Measurements from ENCODE around the gene SEL1L2. TPM values are rescaled to one million over a fixed set of nuclear protein-coding genes. Genes with fewer than 3 reads are reported as not detected.

Gene SEL1L2
- polyA plus RNA-seq (2013, experiment 1 of 2): not detected
- polyA plus RNA-seq (2013, experiment 2 of 2): not detected

DNA sequence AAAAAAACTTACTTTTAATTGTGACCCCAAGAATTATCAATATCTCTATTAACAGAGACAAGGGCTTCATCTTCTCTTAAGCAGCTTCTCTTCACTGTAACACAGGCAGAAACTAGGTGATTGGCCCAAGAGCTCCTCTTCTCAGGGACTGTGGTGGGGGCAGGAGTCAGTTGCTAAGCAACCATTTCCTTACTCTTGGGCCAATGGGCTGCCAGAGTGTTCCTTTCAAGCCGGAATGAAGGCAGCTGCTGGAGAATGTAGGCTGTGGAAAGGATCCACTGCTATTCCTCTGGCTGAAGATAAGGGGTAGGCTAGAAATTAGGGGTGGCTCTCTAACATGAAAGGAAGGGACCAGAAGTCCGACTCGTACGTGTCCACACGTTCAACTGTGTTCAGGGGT, at the start of gene SEL1L2:
SEL1L2 (minus strand) TSS at position 150 of the 400 bp plus-strand sequence; CDS start at position 70, 80 bp downstream.
- Histone ChIP-seq H3K4me3 (ENCODE audit: low read length) (no peak within 1 kb of the TSS), H3K4ac (ENCODE audit: low read depth, low read length) (no peak within 1 kb of the TSS), H4K5ac (ENCODE audit: low read length) (no peak within 1 kb of the TSS), H3K23ac (ENCODE audit: low read length) (no peak within 1 kb of the TSS), H3K56ac (ENCODE audit: low read length) (no peak within 1 kb of the TSS), H3K4me2 (ENCODE audit: low read length) (no peak within 1 kb of the TSS), H3K27ac (ENCODE audit: low read depth, low read length) (no peak within 1 kb of the TSS), H2BK15ac (replicated peaks; ENCODE audit: low read depth) (no peak within 1 kb of the TSS), H4K8ac (ENCODE audit: low read depth, low read length) (no peak within 1 kb of the TSS), H3K36me3 (ENCODE audit: control insufficient read depth, insufficient read depth, low read length) (no peaks in the 10 kb centered on the region), H2AK5ac (ENCODE audit: low read length) (no peak within 1 kb of the TSS), H3K79me1 (ENCODE audit: low read length) (no peaks in the 10 kb centered on the region), H3K27me3 (ENCODE audit: insufficient read depth, low read length, poor library complexity) (no peaks in the 10 kb centered on the region), H2BK5ac (ENCODE audit: low read length) (no peak within 1 kb of the TSS), H3K9ac (ENCODE audit: low read length) (no peak within 1 kb of the TSS), H3K4me1 (ENCODE audit: control insufficient read depth, low read depth, low read length) (no peaks in the 10 kb centered on the region), H3K18ac (ENCODE audit: low read length) (no peak within 1 kb of the TSS), H2BK120ac (ENCODE audit: low read depth, low read length) (no peak within 1 kb of the TSS), H3K79me2 (ENCODE audit: control insufficient read depth, insufficient read depth, low read length) (no peaks in the 10 kb centered on the region)
- DNase-seq: peak; percentile 90
- no CpG with 5 or more reads among the region's 5 CpGs for WGBS (ENCODE audit: extremely low coverage, insufficient coverage, low lambda C conversion rate)

- Histone ChIP-seq H3K56ac (ENCODE audit: low read length) (no peak overlapping the region), H4K8ac (ENCODE audit: low read depth, low read length) (no peak overlapping the region), H3K4me2 (ENCODE audit: low read length) (no peak overlapping the region), H3K79me2 (ENCODE audit: control insufficient read depth, insufficient read depth, low read length) (no peaks in the 10 kb centered on the region), H3K27ac (ENCODE audit: low read depth, low read length) (no peak overlapping the region), H3K36me3 (ENCODE audit: control insufficient read depth, insufficient read depth, low read length) (no peaks in the 10 kb centered on the region), H3K4me1 (ENCODE audit: control insufficient read depth, low read depth, low read length) (no peaks in the 10 kb centered on the region), H2BK15ac (replicated peaks; ENCODE audit: low read depth) (no peak overlapping the region), H3K23ac (ENCODE audit: low read length) (no peak overlapping the region), H3K4me3 (ENCODE audit: low read length) (no peak overlapping the region), H3K4ac (ENCODE audit: low read depth, low read length) (no peak overlapping the region), H2BK5ac (ENCODE audit: low read length) (no peak overlapping the region), H2BK120ac (ENCODE audit: low read depth, low read length) (no peak overlapping the region), H3K9ac (ENCODE audit: low read length) (no peak overlapping the region), H3K18ac (ENCODE audit: low read length) (no peak overlapping the region), H4K5ac (ENCODE audit: low read length) (no peak overlapping the region), H3K79me1 (ENCODE audit: low read length) (no peaks in the 10 kb centered on the region), H3K27me3 (ENCODE audit: insufficient read depth, low read length, poor library complexity) (no peaks in the 10 kb centered on the region), H2AK5ac (ENCODE audit: low read length) (no peak overlapping the region)
- no peak for DNase-seq
- WGBS (ENCODE audit: extremely low coverage, insufficient coverage, low lambda C conversion rate): no CpG with 5 or more reads among the region's 7 CpGs
Measured at GRCh38 chr20:14036567-14036966, 46.2 kb upstream of the SEL1L2 start.

GRCh38 chr20:14033310-14033709, 42.9 kb upstream of the SEL1L2 start:
- no CpG with 5 or more reads among the region's 1 CpG for WGBS (ENCODE audit: extremely low coverage, insufficient coverage, low lambda C conversion rate)
- H4K5ac ChIP-seq (ENCODE audit: low read length): no peak overlapping the region

DNA sequence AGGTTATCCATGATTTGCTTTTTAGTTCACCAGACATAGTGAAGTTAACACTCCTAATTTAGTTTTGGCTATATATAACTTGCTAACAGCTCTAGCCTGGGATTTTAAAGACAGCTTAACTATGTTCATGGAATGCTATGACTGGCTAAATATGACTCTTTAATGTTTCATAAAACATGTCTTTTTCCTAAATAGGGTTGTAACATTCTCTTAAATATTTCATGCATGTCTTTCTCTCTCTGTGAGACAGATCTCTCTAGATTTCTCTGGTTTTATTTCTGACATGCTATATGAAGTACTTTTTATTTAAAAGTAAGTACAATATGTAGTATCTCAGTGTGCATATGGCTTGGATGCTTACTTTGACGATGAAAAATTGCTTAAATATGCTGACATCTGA, 40.6 kb upstream of the SEL1L2 start:
- no peak overlapping the region for H4K8ac ChIP-seq (ENCODE audit: low read depth, low read length)
- no peak overlapping the region for H2BK15ac ChIP-seq (replicated peaks; ENCODE audit: low read depth)
- no peak overlapping the region for H2BK120ac ChIP-seq (ENCODE audit: low read depth, low read length)
- H3K27ac ChIP-seq (ENCODE audit: low read depth, low read length): no peak overlapping the region
- no peak overlapping the region for H3K4ac ChIP-seq (ENCODE audit: low read depth, low read length)
- no peaks in the 10 kb centered on the region for H3K36me3 ChIP-seq (ENCODE audit: control insufficient read depth, insufficient read depth, low read length)
- H3K9ac ChIP-seq (ENCODE audit: low read length): no peak overlapping the region
- no peak overlapping the region for H4K5ac ChIP-seq (ENCODE audit: low read length)
- H3K23ac ChIP-seq (ENCODE audit: low read length): no peak overlapping the region
- no peaks in the 10 kb centered on the region for H3K79me2 ChIP-seq (ENCODE audit: control insufficient read depth, insufficient read depth, low read length)
- no peak overlapping the region for H3K4me3 ChIP-seq (ENCODE audit: low read length)
- no peaks in the 10 kb centered on the region for H3K27me3 ChIP-seq (ENCODE audit: insufficient read depth, low read length, poor library complexity)
- no peaks in the 10 kb centered on the region for H3K79me1 ChIP-seq (ENCODE audit: low read length)
- DNase-seq: no peak
- H2AK5ac ChIP-seq (ENCODE audit: low read length): no peak overlapping the region
- WGBS (ENCODE audit: extremely low coverage, insufficient coverage, low lambda C conversion rate): no CpG with 5 or more reads among the region's 1 CpG
- no peaks in the 10 kb centered on the region for H3K4me1 ChIP-seq (ENCODE audit: control insufficient read depth, low read depth, low read length)
- H2BK5ac ChIP-seq (ENCODE audit: low read length): no peak overlapping the region
- H3K56ac ChIP-seq (ENCODE audit: low read length): no peak overlapping the region
- H3K18ac ChIP-seq (ENCODE audit: low read length): no peak overlapping the region
- no peak overlapping the region for H3K4me2 ChIP-seq (ENCODE audit: low read length)

More at GRCh38 chr20:14033310-14033709, 42.9 kb upstream of the SEL1L2 start:
- H3K4me1 ChIP-seq (ENCODE audit: control insufficient read depth, low read depth, low read length): no peaks in the 10 kb centered on the region
- no peak overlapping the region for H3K4me3 ChIP-seq (ENCODE audit: low read length)
- no peak overlapping the region for H3K18ac ChIP-seq (ENCODE audit: low read length)
- no peaks in the 10 kb centered on the region for H3K27me3 ChIP-seq (ENCODE audit: insufficient read depth, low read length, poor library complexity)
- H4K8ac ChIP-seq (ENCODE audit: low read depth, low read length): no peak overlapping the region
- no peak for DNase-seq
- H3K36me3 ChIP-seq (ENCODE audit: control insufficient read depth, insufficient read depth, low read length): no peaks in the 10 kb centered on the region
- H3K9ac ChIP-seq (ENCODE audit: low read length): no peak overlapping the region
- H3K79me1 ChIP-seq (ENCODE audit: low read length): no peaks in the 10 kb centered on the region
- no peak overlapping the region for H2BK15ac ChIP-seq (replicated peaks; ENCODE audit: low read depth)
- no peak overlapping the region for H3K56ac ChIP-seq (ENCODE audit: low read length)
- H2BK5ac ChIP-seq (ENCODE audit: low read length): no peak overlapping the region
- H3K4ac ChIP-seq (ENCODE audit: low read depth, low read length): no peak overlapping the region
- H3K79me2 ChIP-seq (ENCODE audit: control insufficient read depth, insufficient read depth, low read length): no peaks in the 10 kb centered on the region
- H3K4me2 ChIP-seq (ENCODE audit: low read length): no peak overlapping the region
- H3K23ac ChIP-seq (ENCODE audit: low read length): no peak overlapping the region
- no peak overlapping the region for H2AK5ac ChIP-seq (ENCODE audit: low read length)
- H2BK120ac ChIP-seq (ENCODE audit: low read depth, low read length): no peak overlapping the region
- no peak overlapping the region for H3K27ac ChIP-seq (ENCODE audit: low read depth, low read length)

- Histone ChIP-seq H3K9ac (ENCODE audit: low read length) (no peak overlapping the region), H2BK120ac (ENCODE audit: low read depth, low read length) (no peak overlapping the region), H2BK5ac (ENCODE audit: low read length) (no peak overlapping the region), H3K56ac (ENCODE audit: low read length) (no peak overlapping the region), H4K8ac (ENCODE audit: low read depth, low read length) (no peak overlapping the region), H3K18ac (ENCODE audit: low read length) (no peak overlapping the region), H3K79me1 (ENCODE audit: low read length) (no peaks in the 10 kb centered on the region), H2BK15ac (replicated peaks; ENCODE audit: low read depth) (no peak overlapping the region), H3K4me2 (ENCODE audit: low read length) (no peak overlapping the region), H3K79me2 (ENCODE audit: control insufficient read depth, insufficient read depth, low read length) (no peaks in the 10 kb centered on the region), H3K23ac (ENCODE audit: low read length) (no peak overlapping the region), H3K4me3 (ENCODE audit: low read length) (no peak overlapping the region), H2AK5ac (ENCODE audit: low read length) (no peak overlapping the region), H4K5ac (ENCODE audit: low read length) (no peak overlapping the region), H3K27ac (ENCODE audit: low read depth, low read length) (no peak overlapping the region), H3K4me1 (ENCODE audit: control insufficient read depth, low read depth, low read length) (no peaks in the 10 kb centered on the region), H3K4ac (ENCODE audit: low read depth, low read length) (no peak overlapping the region), H3K36me3 (ENCODE audit: control insufficient read depth, insufficient read depth, low read length) (no peaks in the 10 kb centered on the region), H3K27me3 (ENCODE audit: insufficient read depth, low read length, poor library complexity) (no peaks in the 10 kb centered on the region)
- no CpG with 5 or more reads among the region's 3 CpGs for WGBS (ENCODE audit: extremely low coverage, insufficient coverage, low lambda C conversion rate)
- DNase-seq: no peak
Measured at GRCh38 chr20:14012671-14013070, 22.3 kb upstream of the SEL1L2 start.

GRCh38 chr20:14009208-14009607, 18.8 kb upstream of the SEL1L2 start:
- no peaks in the 10 kb centered on the region for H3K4me1 ChIP-seq (ENCODE audit: control insufficient read depth, low read depth, low read length)
- no peak overlapping the region for H3K4me3 ChIP-seq (ENCODE audit: low read length)
- H3K79me1 ChIP-seq (ENCODE audit: low read length): no peaks in the 10 kb centered on the region
- no peak overlapping the region for H3K4me2 ChIP-seq (ENCODE audit: low read length)
- no peaks in the 10 kb centered on the region for H3K79me2 ChIP-seq (ENCODE audit: control insufficient read depth, insufficient read depth, low read length)
- no peak overlapping the region for H3K56ac ChIP-seq (ENCODE audit: low read length)
- no peaks in the 10 kb centered on the region for H3K36me3 ChIP-seq (ENCODE audit: control insufficient read depth, insufficient read depth, low read length)
- H3K23ac ChIP-seq (ENCODE audit: low read length): no peak overlapping the region
- no peak overlapping the region for H3K4ac ChIP-seq (ENCODE audit: low read depth, low read length)
- H2BK120ac ChIP-seq (ENCODE audit: low read depth, low read length): no peak overlapping the region
- no peaks in the 10 kb centered on the region for H3K27me3 ChIP-seq (ENCODE audit: insufficient read depth, low read length, poor library complexity)
- H3K18ac ChIP-seq (ENCODE audit: low read length): no peak overlapping the region
- no CpG with 5 or more reads among the region's 2 CpGs for WGBS (ENCODE audit: extremely low coverage, insufficient coverage, low lambda C conversion rate)
- no peak overlapping the region for H3K27ac ChIP-seq (ENCODE audit: low read depth, low read length)
- no peak overlapping the region for H4K8ac ChIP-seq (ENCODE audit: low read depth, low read length)
- H4K5ac ChIP-seq (ENCODE audit: low read length): no peak overlapping the region
- no peak overlapping the region for H2BK5ac ChIP-seq (ENCODE audit: low read length)
- DNase-seq: no peak
- no peak overlapping the region for H3K9ac ChIP-seq (ENCODE audit: low read length)
- H2AK5ac ChIP-seq (ENCODE audit: low read length): no peak overlapping the region
- H2BK15ac ChIP-seq (replicated peaks; ENCODE audit: low read depth): no peak overlapping the region
